Fibroblast of lung (primary cell): ENCODE data around the gene NPVF. TPM values are rescaled to one million over a fixed set of nuclear protein-coding genes. Genes with fewer than 3 reads are reported as not detected.

Experiments
- DNase-seq, 2 donors: peaks; one replicate each; pipeline versions ENCODE4 v3.0.0 to v3.0.0-alpha.2; 2010; ENCODE audit warnings: low read depth in 2 of 2
- H2AFZ ChIP-seq: 2 replicates; pipeline ENCODE4 v1.5.1; 2012; ENCODE audit warnings: low read length, control low read depth, inconsistent platforms
- H3K27ac ChIP-seq: 2 replicates; pipeline ENCODE4 v1.5.1; 2011; ENCODE audit warnings: low read length, control low read depth; ENCODE audit not compliant: insufficient read depth
- H3K27me3 ChIP-seq: 2 replicates; pipeline ENCODE4 v1.5.1; 2011; ENCODE audit warnings: mild to moderate bottlenecking, low read length; ENCODE audit not compliant: control insufficient read depth, insufficient read depth
- H3K36me3 ChIP-seq: 2 replicates; pipeline ENCODE4 v1.5.1; 2011; ENCODE audit warnings: low read length; ENCODE audit not compliant: control insufficient read depth, insufficient read depth
- H3K4me1 ChIP-seq: 2 replicates; pipeline ENCODE4 v1.5.1; 2011; ENCODE audit warnings: low read length; ENCODE audit not compliant: control insufficient read depth, insufficient read depth; ENCODE audit errors: extremely low read depth
- H3K4me2 ChIP-seq: 2 replicates; pipeline ENCODE4 v1.5.1; 2011; ENCODE audit warnings: low read length, control low read depth; ENCODE audit not compliant: insufficient read depth; ENCODE audit errors: extremely low read depth
- H3K4me3 ChIP-seq, 4 experiments: fragments of 200-600 bp in 1 of 4; sonication (generic) in 1 of 4; replicated peaks in 1 of 4; 2 replicates each; pipeline ENCODE4 v1.5.1; 2011 to 2016; ENCODE audit warnings: low read length in 4 of 4, low read depth in 3 of 4, mild to moderate bottlenecking in 3 of 4, control low read depth in 2 of 4, inconsistent platforms in 1 of 4, mixed read lengths in 1 of 4; ENCODE audit not compliant: insufficient read depth in 1 of 4; ENCODE audit errors: control extremely low read depth in 1 of 4
- H3K79me2 ChIP-seq: 2 replicates; pipeline ENCODE4 v1.5.1; 2012; ENCODE audit warnings: mild to moderate bottlenecking, low read length, inconsistent platforms; ENCODE audit not compliant: control insufficient read depth, insufficient read depth
- H3K9ac ChIP-seq: 2 replicates; pipeline ENCODE4 v1.5.1; 2011; ENCODE audit warnings: mild to moderate bottlenecking, low read length, control low read depth; ENCODE audit not compliant: insufficient read depth
- H3K9me3 ChIP-seq: 2 replicates; pipeline ENCODE4 v1.5.1; 2012; ENCODE audit warnings: low read depth, low read length; ENCODE audit not compliant: control insufficient read depth, insufficient read depth
- H4K20me1 ChIP-seq: 2 replicates; pipeline ENCODE4 v1.5.1; 2011; ENCODE audit warnings: low read length; ENCODE audit not compliant: control insufficient read depth, insufficient read depth; ENCODE audit errors: extremely low read depth
- EZH2 ChIP-seq: IDR thresholded peaks from 2 replicates; pipeline ENCODE4 v1.5.1; 2012; ENCODE audit warnings: low read length, control low read depth, mild to moderate bottlenecking; ENCODE audit errors: missing control alignments
- polyA plus RNA-seq, 2 donors: library from polyadenylated mRNA; depleted of rRNA in 1 of 2; stranded (reverse) in 1 of 2; unstranded in 1 of 2; fragments of >200 nt; gene quantifications; 2 replicates each; pipeline ENCODE4 v1.2.1, GENCODE V29; 2011 to 2012; ENCODE audit warnings: missing spikeins in 1 of 2
- total RNA-seq: library from RNA; depleted of rRNA; stranded (reverse); fragments of >200 nt; gene quantifications from 2 replicates; pipeline ENCODE4 v1.2.1, GENCODE V29; 2014
- TF ChIP-seq, protein P1 (sequence below), 2 donors: IDR thresholded peaks in 1 of 2; conservative IDR thresholded peaks in 1 of 2; 1 replicate in 1 of 2; 2 replicates in 1 of 2; pipeline ENCODE4 v1.5.1; 2011 to 2012; ENCODE audit warnings: low read length in 2 of 2, control low read depth in 1 of 2, inconsistent platforms in 1 of 2, low read depth in 1 of 2, mild to moderate bottlenecking in 1 of 2

The NPVF gene
- total and polyA plus RNA-seq, 2 donors (not counting 1 experiment from before 2014, with no cell fraction given), result not detected

DNA sequence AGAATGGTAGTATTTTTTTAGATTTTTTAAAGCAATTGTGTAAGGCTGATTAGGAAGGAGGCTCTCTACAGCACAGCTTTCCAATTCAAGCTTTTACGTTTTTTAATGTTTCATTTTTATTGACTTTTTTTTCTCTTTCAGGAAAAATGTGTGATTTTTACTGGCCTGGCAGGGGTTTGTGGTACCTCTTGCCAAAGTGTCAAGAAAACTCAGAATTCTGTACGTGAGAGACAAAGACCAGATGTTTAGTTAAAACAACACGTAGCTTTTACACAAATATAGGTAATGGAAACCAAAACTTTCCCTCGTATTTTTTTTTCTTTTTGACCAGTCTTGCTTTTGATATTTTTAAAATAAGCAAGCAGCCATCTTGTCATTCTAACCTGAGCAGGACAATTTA lies 6.0 kb upstream of the NPVF start:
- TF ChIP-seq EZH2, result no peak
- TF ChIP-seq, protein P1, sequence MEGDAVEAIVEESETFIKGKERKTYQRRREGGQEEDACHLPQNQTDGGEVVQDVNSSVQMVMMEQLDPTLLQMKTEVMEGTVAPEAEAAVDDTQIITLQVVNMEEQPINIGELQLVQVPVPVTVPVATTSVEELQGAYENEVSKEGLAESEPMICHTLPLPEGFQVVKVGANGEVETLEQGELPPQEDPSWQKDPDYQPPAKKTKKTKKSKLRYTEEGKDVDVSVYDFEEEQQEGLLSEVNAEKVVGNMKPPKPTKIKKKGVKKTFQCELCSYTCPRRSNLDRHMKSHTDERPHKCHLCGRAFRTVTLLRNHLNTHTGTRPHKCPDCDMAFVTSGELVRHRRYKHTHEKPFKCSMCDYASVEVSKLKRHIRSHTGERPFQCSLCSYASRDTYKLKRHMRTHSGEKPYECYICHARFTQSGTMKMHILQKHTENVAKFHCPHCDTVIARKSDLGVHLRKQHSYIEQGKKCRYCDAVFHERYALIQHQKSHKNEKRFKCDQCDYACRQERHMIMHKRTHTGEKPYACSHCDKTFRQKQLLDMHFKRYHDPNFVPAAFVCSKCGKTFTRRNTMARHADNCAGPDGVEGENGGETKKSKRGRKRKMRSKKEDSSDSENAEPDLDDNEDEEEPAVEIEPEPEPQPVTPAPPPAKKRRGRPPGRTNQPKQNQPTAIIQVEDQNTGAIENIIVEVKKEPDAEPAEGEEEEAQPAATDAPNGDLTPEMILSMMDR (conservative IDR thresholded peaks at IDR 0.05 in 1 of 2, IDR thresholded peaks at IDR 0.05 in 1 of 2; ENCODE audit: low read depth in 1 of 2, low read length in 2 of 2), result no peak
- Histone ChIP-seq H3K36me3 (no peaks in the 10 kb centered on the region), H3K4me1 (no peaks in the 10 kb centered on the region), H3K27ac (no peak overlapping the region), H2AFZ (no peak overlapping the region), H3K9ac (no peak overlapping the region), H3K79me2 (no peaks in the 10 kb centered on the region), H4K20me1 (no peaks in the 10 kb centered on the region), H3K4me3 (no peak overlapping the region), H3K9me3 (no peaks in the 10 kb centered on the region), H3K4me2 (no peak overlapping the region), H3K27me3 (no peaks in the 10 kb centered on the region)
- no peak for DNase-seq

DNA sequence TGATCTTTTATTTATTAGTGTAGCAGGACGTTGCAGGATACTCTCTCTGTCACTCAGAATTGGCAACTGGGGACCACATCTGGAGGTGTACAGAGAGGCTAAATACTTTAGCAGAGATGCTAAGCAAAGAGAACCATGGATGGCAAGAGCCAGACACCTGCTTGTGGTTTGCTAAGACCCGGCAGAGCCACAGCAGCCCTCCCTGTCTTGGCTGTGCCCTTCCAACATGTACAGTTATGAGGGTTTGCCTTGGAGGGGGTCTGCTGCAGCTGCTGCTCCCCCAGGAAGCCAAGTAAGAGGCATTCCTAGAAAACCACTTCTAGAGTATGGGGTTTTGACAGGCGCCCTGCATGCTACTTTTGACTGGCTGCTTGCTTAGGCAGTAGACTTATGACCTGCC lies 5.1 kb downstream of the NPVF start:
- H4K20me1 ChIP-seq, result no peaks in the 10 kb centered on the region
- H3K27me3 ChIP-seq, result no peaks in the 10 kb centered on the region
- TF ChIP-seq EZH2, result no peak
- TF ChIP-seq, protein P1 (conservative IDR thresholded peaks at IDR 0.05 in 1 of 2, IDR thresholded peaks at IDR 0.05 in 1 of 2; ENCODE audit: low read depth in 1 of 2, low read length in 2 of 2), result no peak
- H2AFZ ChIP-seq, result no peak overlapping the region
- H3K27ac ChIP-seq, result no peak overlapping the region
- no peaks in the 10 kb centered on the region for H3K4me1 ChIP-seq
- no peak overlapping the region for H3K4me2 ChIP-seq
- H3K36me3 ChIP-seq, result no peaks in the 10 kb centered on the region
- H3K9me3 ChIP-seq, result no peaks in the 10 kb centered on the region
- no peak overlapping the region for H3K4me3 ChIP-seq
- no peak overlapping the region for H3K9ac ChIP-seq
- no peak for DNase-seq
- no peaks in the 10 kb centered on the region for H3K79me2 ChIP-seq

DNA sequence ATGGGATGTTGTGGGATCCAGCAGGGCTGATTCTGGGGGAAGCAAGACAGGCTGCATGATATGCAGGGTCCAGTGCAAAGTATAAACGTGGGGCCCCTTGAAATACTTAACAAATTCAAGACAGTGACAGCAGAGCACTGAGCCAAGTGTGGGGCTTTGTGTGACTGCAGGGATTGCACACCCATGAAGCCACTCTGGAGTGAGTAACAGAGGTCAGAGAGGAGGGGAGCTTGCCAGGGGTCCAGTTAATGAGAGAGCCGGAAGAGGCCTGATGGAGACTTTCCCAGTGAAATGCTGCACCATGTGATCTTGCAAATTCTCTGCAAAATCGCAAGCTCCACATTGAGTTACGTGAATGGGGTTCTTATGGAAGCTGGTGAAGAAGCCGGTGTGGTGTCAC lies 5.6 kb downstream of the NPVF start:
- H3K36me3 ChIP-seq, result no peaks in the 10 kb centered on the region
- H3K79me2 ChIP-seq, result no peaks in the 10 kb centered on the region
- no peak for DNase-seq
- H3K4me2 ChIP-seq, result no peak overlapping the region
- H2AFZ ChIP-seq, result no peak overlapping the region
- TF ChIP-seq EZH2, result no peak
- TF ChIP-seq, protein P1 (conservative IDR thresholded peaks at IDR 0.05 in 1 of 2, IDR thresholded peaks at IDR 0.05 in 1 of 2; ENCODE audit: low read depth in 1 of 2, low read length in 2 of 2), result no peak
- H3K27me3 ChIP-seq, result no peaks in the 10 kb centered on the region
- no peaks in the 10 kb centered on the region for H3K9me3 ChIP-seq
- H3K27ac ChIP-seq, result no peak overlapping the region
- H3K9ac ChIP-seq, result no peak overlapping the region
- H4K20me1 ChIP-seq, result no peaks in the 10 kb centered on the region
- H3K4me1 ChIP-seq, result no peaks in the 10 kb centered on the region
- H3K4me3 ChIP-seq, result no peak overlapping the region
